K562 (cell line): ENCODE measurements around the gene CCSER2. TPM values are rescaled to one million over a fixed set of nuclear protein-coding genes. Genes with fewer than 3 reads are reported as not detected.

Experiments used
- CAMTA2 ChIP-seq: fragments of 250-450 bp; sonication (Bioruptor Pico); conservative IDR thresholded peaks from 2 replicates; pipeline ENCODE4 v1.5.1; 2022
- CBFA2T2 ChIP-seq: fragments of 450-650 bp; conservative IDR thresholded peaks from 2 replicates; pipeline ENCODE4 v1.6.1; 2017; ENCODE audit warnings: mild to moderate bottlenecking
- FOXA3 ChIP-seq, 2 experiments: fragments of 450-650 bp in 1 of 2; sonication (generic) in 1 of 2; formaldehyde crosslinking; IDR thresholded peaks in 1 of 2; conservative IDR thresholded peaks in 1 of 2; 2 replicates each; pipeline versions ENCODE4 v1.4.0 to v1.8.0; 2020 to 2022; ENCODE audit warnings: mild to moderate bottlenecking in 2 of 2, missing genetic modification reagents in 1 of 2
- FOXP1 ChIP-seq: sonication (generic); formaldehyde crosslinking; IDR thresholded peaks from 2 replicates; pipeline ENCODE4 v1.8.0; 2022; ENCODE audit warnings: mild to moderate bottlenecking, missing genetic modification reagents
- KDM4B ChIP-seq, 2 experiments: fragments of 450-650 bp in 1 of 2; sonication (generic) in 1 of 2; IDR thresholded peaks; 2 replicates each; pipeline ENCODE4 v1.6.1; 2016 to 2017; ENCODE audit warnings: borderline replicate concordance in 2 of 2, antibody characterized with exemption in 1 of 2, low read depth in 1 of 2, mild to moderate bottlenecking in 1 of 2
- NBN ChIP-seq: fragments of 450-650 bp; IDR thresholded peaks from 2 replicates; pipeline ENCODE4 v1.6.1; 2016; ENCODE audit warnings: low read depth, mild to moderate bottlenecking
- PRMT5 ChIP-seq: sonication (generic); formaldehyde crosslinking; IDR thresholded peaks from 2 replicates; pipeline ENCODE4 v1.5.0; 2020; ENCODE audit warnings: missing genetic modification reagents
- RBM39 ChIP-seq: fragments of 200-400 bp; formaldehyde crosslinking; optimal IDR thresholded peaks from 2 replicates; pipeline ENCODE3; 2018; ENCODE audit warnings: low read depth, low read length
- ZC3H11A ChIP-seq: IDR thresholded peaks from 2 replicates; pipeline ENCODE4 v1.6.1; 2012; ENCODE audit warnings: low read depth, low read length, improper control_type of control experiment
- ZNF212 ChIP-seq: fragments of 450-650 bp; formaldehyde crosslinking; IDR thresholded peaks from 2 replicates; pipeline ENCODE4 v1.4.0; 2020; ENCODE audit warnings: mild to moderate bottlenecking
- ZNF282 ChIP-seq: sonication (generic); formaldehyde crosslinking; IDR thresholded peaks from 2 replicates; pipeline ENCODE4 v1.8.1; 2023; ENCODE audit warnings: missing genetic modification reagents
- ZNF436 ChIP-seq: fragments of 250-450, 450-650 bp; sonication (Bioruptor Pico); formaldehyde crosslinking; IDR thresholded peaks from 2 replicates; pipeline ENCODE4 v1.7.0; 2020; ENCODE audit warnings: mild to moderate bottlenecking
- ZNF764 ChIP-seq: fragments of 250-450 bp; sonication (Bioruptor Pico); IDR thresholded peaks from 2 replicates; pipeline ENCODE4 v1.4.0; 2020; ENCODE audit warnings: low read depth, mild to moderate bottlenecking, moderate library complexity
- polyA plus RNA-seq, 8 experiments: library from polyadenylated mRNA; depleted of rRNA in 4 of 8; stranded (reverse) in 5 of 8; unstranded in 3 of 8; fragments of >200 nt; fragmentation: Nextera tagmentation in 2 of 8; fragmentation: Illumina TruSeq in 1 of 8; extraction: Ambion mirVana in 2 of 8; extraction: Trizol in 1 of 8; gene quantifications; 2 replicates each; pipeline versions ENCODE4 v1.2.1 to v1.2.3, GENCODE V29; 2011 to 2014; ENCODE audit warnings: inconsistent platforms in 1 of 8, missing spikeins in 1 of 8
- total RNA-seq, 7 experiments: library from RNA; depleted of rRNA in 6 of 7; stranded (reverse); fragments of >200 nt in 6 of 7; fragmentation: Illumina TruSeq in 2 of 7; extraction: Trizol in 2 of 7; gene quantifications; 2 replicates each; pipeline versions ENCODE4 v1.2.1 to v1.2.3, GENCODE V29; 2011 to 2021; ENCODE audit warnings: low replicate concordance in 1 of 7
- TF ChIP-seq, protein P1 (sequence below): sonication (generic); formaldehyde crosslinking; IDR thresholded peaks from 2 replicates; pipeline ENCODE4 v1.8.0; 2022; ENCODE audit warnings: mild to moderate bottlenecking, missing genetic modification reagents
- TF ChIP-seq, protein P2 (sequence below): fragments of 250-450 bp; sonication (Bioruptor Pico); IDR thresholded peaks from 2 replicates; pipeline ENCODE4 v1.4.0; 2020; ENCODE audit warnings: mild to moderate bottlenecking
- TF ChIP-seq, protein P3 (sequence below): sonication (generic); formaldehyde crosslinking; IDR thresholded peaks from 2 replicates; pipeline ENCODE4 v1.8.1; 2023; ENCODE audit warnings: mild to moderate bottlenecking, missing genetic modification reagents
- TF ChIP-seq, protein P4 (sequence below): fragments of 450-650 bp; IDR thresholded peaks from 2 replicates; pipeline ENCODE4 v1.6.1; 2017; ENCODE audit warnings: antibody characterized with exemption
- TF ChIP-seq, protein P5 (sequence below): fragments of 450-650 bp; IDR thresholded peaks from 2 replicates; pipeline ENCODE4 v1.6.1; 2016; ENCODE audit warnings: low read depth, mild to moderate bottlenecking, moderate library complexity

The CCSER2 gene
- total and polyA plus RNA-seq, 9 of the 15 experiments (the other 6 are each of a cell fraction or from before 2014, with no cell fraction given): 2.7 to 15.1 (median 9.7) TPM

GRCh38 chr10:84293574-84294016 lies 34.8 kb upstream of the CCSER2 start (continued):
- peak in 1 of 2 experiments; percentile 35; a peak in 1 of 4 replicates for TF ChIP-seq KDM4B (IDR thresholded peaks at IDR 0.05; ENCODE audit: borderline replicate concordance in 2 of 2, low read depth in 1 of 2)
- TF ChIP-seq FOXA3 (CRISPR knock-in tag; conservative IDR thresholded peaks at IDR 0.05 in 1 of 2, IDR thresholded peaks at IDR 0.05 in 1 of 2): peak; percentile 13 to 45; a peak in 2 of 4 replicates
- no peak for TF ChIP-seq ZNF436 (CRISPR knock-in tag)
- no peak for TF ChIP-seq PRMT5 (CRISPR knock-in tag)
- TF ChIP-seq, protein P1, sequence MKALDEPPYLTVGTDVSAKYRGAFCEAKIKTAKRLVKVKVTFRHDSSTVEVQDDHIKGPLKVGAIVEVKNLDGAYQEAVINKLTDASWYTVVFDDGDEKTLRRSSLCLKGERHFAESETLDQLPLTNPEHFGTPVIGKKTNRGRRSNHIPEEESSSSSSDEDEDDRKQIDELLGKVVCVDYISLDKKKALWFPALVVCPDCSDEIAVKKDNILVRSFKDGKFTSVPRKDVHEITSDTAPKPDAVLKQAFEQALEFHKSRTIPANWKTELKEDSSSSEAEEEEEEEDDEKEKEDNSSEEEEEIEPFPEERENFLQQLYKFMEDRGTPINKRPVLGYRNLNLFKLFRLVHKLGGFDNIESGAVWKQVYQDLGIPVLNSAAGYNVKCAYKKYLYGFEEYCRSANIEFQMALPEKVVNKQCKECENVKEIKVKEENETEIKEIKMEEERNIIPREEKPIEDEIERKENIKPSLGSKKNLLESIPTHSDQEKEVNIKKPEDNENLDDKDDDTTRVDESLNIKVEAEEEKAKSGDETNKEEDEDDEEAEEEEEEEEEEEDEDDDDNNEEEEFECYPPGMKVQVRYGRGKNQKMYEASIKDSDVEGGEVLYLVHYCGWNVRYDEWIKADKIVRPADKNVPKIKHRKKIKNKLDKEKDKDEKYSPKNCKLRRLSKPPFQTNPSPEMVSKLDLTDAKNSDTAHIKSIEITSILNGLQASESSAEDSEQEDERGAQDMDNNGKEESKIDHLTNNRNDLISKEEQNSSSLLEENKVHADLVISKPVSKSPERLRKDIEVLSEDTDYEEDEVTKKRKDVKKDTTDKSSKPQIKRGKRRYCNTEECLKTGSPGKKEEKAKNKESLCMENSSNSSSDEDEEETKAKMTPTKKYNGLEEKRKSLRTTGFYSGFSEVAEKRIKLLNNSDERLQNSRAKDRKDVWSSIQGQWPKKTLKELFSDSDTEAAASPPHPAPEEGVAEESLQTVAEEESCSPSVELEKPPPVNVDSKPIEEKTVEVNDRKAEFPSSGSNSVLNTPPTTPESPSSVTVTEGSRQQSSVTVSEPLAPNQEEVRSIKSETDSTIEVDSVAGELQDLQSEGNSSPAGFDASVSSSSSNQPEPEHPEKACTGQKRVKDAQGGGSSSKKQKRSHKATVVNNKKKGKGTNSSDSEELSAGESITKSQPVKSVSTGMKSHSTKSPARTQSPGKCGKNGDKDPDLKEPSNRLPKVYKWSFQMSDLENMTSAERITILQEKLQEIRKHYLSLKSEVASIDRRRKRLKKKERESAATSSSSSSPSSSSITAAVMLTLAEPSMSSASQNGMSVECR: peak; percentile 67; the same call in 1 of the 2 replicates
- peak; percentile 96 for TF ChIP-seq NBN
- TF ChIP-seq, protein P2, sequence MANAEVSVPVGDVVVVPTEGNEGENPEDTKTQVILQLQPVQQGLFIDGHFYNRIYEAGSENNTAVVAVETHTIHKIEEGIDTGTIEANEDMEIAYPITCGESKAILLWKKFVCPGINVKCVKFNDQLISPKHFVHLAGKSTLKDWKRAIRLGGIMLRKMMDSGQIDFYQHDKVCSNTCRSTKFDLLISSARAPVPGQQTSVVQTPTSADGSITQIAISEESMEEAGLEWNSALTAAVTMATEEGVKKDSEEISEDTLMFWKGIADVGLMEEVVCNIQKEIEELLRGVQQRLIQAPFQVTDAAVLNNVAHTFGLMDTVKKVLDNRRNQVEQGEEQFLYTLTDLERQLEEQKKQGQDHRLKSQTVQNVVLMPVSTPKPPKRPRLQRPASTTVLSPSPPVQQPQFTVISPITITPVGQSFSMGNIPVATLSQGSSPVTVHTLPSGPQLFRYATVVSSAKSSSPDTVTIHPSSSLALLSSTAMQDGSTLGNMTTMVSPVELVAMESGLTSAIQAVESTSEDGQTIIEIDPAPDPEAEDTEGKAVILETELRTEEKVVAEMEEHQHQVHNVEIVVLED (CRISPR knock-in tag): peak; percentile 36; the same call in 1 of the 2 replicates
- TF ChIP-seq, protein P3, sequence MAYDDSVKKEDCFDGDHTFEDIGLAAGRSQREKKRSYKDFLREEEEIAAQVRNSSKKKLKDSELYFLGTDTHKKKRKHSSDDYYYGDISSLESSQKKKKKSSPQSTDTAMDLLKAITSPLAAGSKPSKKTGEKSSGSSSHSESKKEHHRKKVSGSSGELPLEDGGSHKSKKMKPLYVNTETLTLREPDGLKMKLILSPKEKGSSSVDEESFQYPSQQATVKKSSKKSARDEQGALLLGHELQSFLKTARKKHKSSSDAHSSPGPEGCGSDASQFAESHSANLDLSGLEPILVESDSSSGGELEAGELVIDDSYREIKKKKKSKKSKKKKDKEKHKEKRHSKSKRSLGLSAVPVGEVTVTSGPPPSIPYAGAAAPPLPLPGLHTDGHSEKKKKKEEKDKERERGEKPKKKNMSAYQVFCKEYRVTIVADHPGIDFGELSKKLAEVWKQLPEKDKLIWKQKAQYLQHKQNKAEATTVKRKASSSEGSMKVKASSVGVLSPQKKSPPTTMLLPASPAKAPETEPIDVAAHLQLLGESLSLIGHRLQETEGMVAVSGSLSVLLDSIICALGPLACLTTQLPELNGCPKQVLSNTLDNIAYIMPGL (CRISPR knock-in tag): no peak
- no peak for TF ChIP-seq CAMTA2 (CRISPR knock-in tag)
- TF ChIP-seq ZC3H11A: 0 out of 2 replicates have a peak, but pooled peaks have one; percentile 25
- no peak for TF ChIP-seq ZNF764 (CRISPR knock-in tag)
- TF ChIP-seq, protein P4, sequence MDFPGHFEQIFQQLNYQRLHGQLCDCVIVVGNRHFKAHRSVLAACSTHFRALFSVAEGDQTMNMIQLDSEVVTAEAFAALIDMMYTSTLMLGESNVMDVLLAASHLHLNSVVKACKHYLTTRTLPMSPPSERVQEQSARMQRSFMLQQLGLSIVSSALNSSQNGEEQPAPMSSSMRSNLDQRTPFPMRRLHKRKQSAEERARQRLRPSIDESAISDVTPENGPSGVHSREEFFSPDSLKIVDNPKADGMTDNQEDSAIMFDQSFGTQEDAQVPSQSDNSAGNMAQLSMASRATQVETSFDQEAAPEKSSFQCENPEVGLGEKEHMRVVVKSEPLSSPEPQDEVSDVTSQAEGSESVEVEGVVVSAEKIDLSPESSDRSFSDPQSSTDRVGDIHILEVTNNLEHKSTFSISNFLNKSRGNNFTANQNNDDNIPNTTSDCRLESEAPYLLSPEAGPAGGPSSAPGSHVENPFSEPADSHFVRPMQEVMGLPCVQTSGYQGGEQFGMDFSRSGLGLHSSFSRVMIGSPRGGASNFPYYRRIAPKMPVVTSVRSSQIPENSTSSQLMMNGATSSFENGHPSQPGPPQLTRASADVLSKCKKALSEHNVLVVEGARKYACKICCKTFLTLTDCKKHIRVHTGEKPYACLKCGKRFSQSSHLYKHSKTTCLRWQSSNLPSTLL: no peak
- peak; percentile 76; the same call in 1 of the 2 replicates for TF ChIP-seq FOXP1
- TF ChIP-seq RBM39: no peak
- TF ChIP-seq ZNF212 (CRISPR knock-in tag): 0 out of 2 replicates have a peak, but pooled peaks have one; percentile 56
- peak; percentile 99 for TF ChIP-seq CBFA2T2
- TF ChIP-seq, protein P5, sequence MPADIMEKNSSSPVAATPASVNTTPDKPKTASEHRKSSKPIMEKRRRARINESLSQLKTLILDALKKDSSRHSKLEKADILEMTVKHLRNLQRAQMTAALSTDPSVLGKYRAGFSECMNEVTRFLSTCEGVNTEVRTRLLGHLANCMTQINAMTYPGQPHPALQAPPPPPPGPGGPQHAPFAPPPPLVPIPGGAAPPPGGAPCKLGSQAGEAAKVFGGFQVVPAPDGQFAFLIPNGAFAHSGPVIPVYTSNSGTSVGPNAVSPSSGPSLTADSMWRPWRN: peak; percentile 94
- TF ChIP-seq ZNF282 (CRISPR knock-in tag): no peak
